Gastroesophageal sphincter (tissue), 3 donors: ENCODE data around the gene CARMIL3.
"Not testable (repeated sequence)": the region's sequence is repeated elsewhere in the genome, so short reads cannot be mapped to it uniquely, and the experiment has no call there.

Experiments used
- CTCF ChIP-seq, 4 experiments: fragments of 200-600 bp in 2 of 4; fragments of 450-650 bp in 2 of 4; sonication (generic) in 1 of 4; IDR thresholded peaks; one replicate each; pipeline ENCODE4 v1.5.1; 2017 to 2019; ENCODE audit warnings: antibody characterized with exemption in 4 of 4, mild to moderate bottlenecking in 2 of 4, moderate library complexity in 2 of 4
- EP300 ChIP-seq: sonication (generic); formaldehyde crosslinking; IDR thresholded peaks from one replicate; pipeline ENCODE4 v1.6.1; 2017; ENCODE audit warnings: antibody characterized with exemption, mild to moderate bottlenecking
- POLR2A ChIP-seq, 2 donors: fragments of 450-650 bp; IDR thresholded peaks; one replicate each; pipeline ENCODE4 v1.6.1; 2017; ENCODE audit warnings: antibody characterized with exemption in 2 of 2, mild to moderate bottlenecking in 2 of 2, moderate library complexity in 1 of 2
- POLR2AphosphoS5 ChIP-seq: sonication (generic); formaldehyde crosslinking; IDR thresholded peaks from one replicate; pipeline ENCODE4 v1.6.1; 2017; ENCODE audit warnings: antibody characterized with exemption

GRCh38 chr14:24018978-24019377 is 32.8 kb upstream of the CARMIL3 start:
- not testable (repeated sequence) for TF ChIP-seq POLR2A (IDR thresholded peaks at IDR 0.05); CTCF (IDR thresholded peaks at IDR 0.05); POLR2AphosphoS5; EP300
